PC-9 (cell line): ENCODE results near the gene TP53RK. TPM values are rescaled to one million over a fixed set of nuclear protein-coding genes. Genes with fewer than 3 reads are reported as not detected.

Source experiments
- BruUV-seq: library from RNA; stranded (reverse); fragments of 400-500 nt; replicated peaks from 2 replicates; lab custom pipeline; 2021; lab: Mats Ljungman, UMichigan
- CTCF ChIA-PET: fragments of 300-600 bp; sonication (Branson Sonifier 250); formaldehyde crosslinking; loops from one replicate; lab custom pipeline; 2022; ENCODE audit warnings: antibody characterized with exemption; lab: Charles Lee
- POLR2A ChIA-PET: fragments of 300-600 bp; sonication (Branson Sonifier 250); formaldehyde crosslinking; loops from one replicate; lab custom pipeline; 2022; ENCODE audit warnings: antibody characterized with exemption; ENCODE audit not compliant: unreplicated experiment; lab: Charles Lee
- DNase-seq, 2 experiments: peaks; one replicate each; pipeline versions ENCODE4 v3.0.0 to v3.0.0-alpha.2; 2015 to 2022; ENCODE audit warnings: mixed read lengths in 1 of 2
- H2AFZ ChIP-seq: fragments of 200-600 bp; sonication (generic); 2 replicates; pipeline ENCODE4 v1.8.1; 2017; ENCODE audit warnings: antibody characterized with exemption
- H3F3A ChIP-seq: fragments of 200-600 bp; sonication (generic); 2 replicates; pipeline ENCODE4 v1.8.1; 2017; ENCODE audit warnings: antibody characterized with exemption, mild to moderate bottlenecking, low read depth; ENCODE audit not compliant: insufficient read depth
- H3K27ac ChIP-seq: fragments of 200-600 bp; sonication (generic); 2 replicates; pipeline ENCODE4 v1.6.1; 2016; ENCODE audit warnings: mixed run types
- H3K27me3 ChIP-seq: fragments of 200-600 bp; sonication (generic); 2 replicates; pipeline ENCODE4 v1.6.1; 2016; ENCODE audit warnings: low read depth, mixed run types; ENCODE audit not compliant: insufficient read depth
- H3K36me3 ChIP-seq: fragments of 200-600 bp; sonication (generic); 2 replicates; pipeline ENCODE4 v1.6.1; 2016; ENCODE audit warnings: low read depth, mixed run types
- H3K4me1 ChIP-seq: fragments of 200-600 bp; sonication (generic); replicated peaks from 2 replicates; pipeline ENCODE4 v1.6.1; 2016; ENCODE audit warnings: mixed run types; ENCODE audit not compliant: insufficient read depth
- H3K4me2 ChIP-seq: fragments of 200-600 bp; sonication (generic); 2 replicates; pipeline ENCODE4 v1.6.1; 2017; ENCODE audit warnings: mixed run types
- H3K4me3 ChIP-seq: fragments of 200-600 bp; sonication (generic); 2 replicates; pipeline ENCODE4 v1.6.1; 2016; ENCODE audit warnings: mixed run types
- H3K79me2 ChIP-seq: fragments of 200-600 bp; sonication (generic); 2 replicates; pipeline ENCODE4 v1.6.1; 2017; ENCODE audit warnings: low read depth, mixed run types
- H3K9me2 ChIP-seq: fragments of 200-600 bp; sonication (generic); 2 replicates; pipeline ENCODE4 v1.8.1; 2017; ENCODE audit warnings: mild to moderate bottlenecking; ENCODE audit not compliant: insufficient read depth
- H3K9me3 ChIP-seq: fragments of 200-600 bp; sonication (generic); 2 replicates; pipeline ENCODE4 v1.8.1; 2016; ENCODE audit warnings: low read depth; ENCODE audit not compliant: insufficient read depth
- H4K20me1 ChIP-seq: fragments of 200-600 bp; sonication (generic); 2 replicates; pipeline ENCODE4 v1.8.1; 2017; ENCODE audit not compliant: insufficient read depth
- CTCF ChIP-seq: fragments of 200-600 bp; sonication (generic); conservative IDR thresholded peaks from 2 replicates; pipeline ENCODE4 v1.6.1; 2017; ENCODE audit warnings: mixed run types, antibody characterized with exemption, mild to moderate bottlenecking, moderate library complexity
- EZH2 ChIP-seq: fragments of 200-600 bp; sonication (generic); IDR thresholded peaks from 2 replicates; pipeline ENCODE4 v1.8.0; 2017; ENCODE audit warnings: antibody characterized with exemption, low read depth
- intact Hi-C: fragments of 100-400 bp; cut with micrococcal nuclease; formaldehyde crosslinking; loops from one replicate; pipeline ENCODE4 v1.10.0; 2022; ENCODE audit not compliant: unreplicated experiment
- total RNA-seq: library from RNA; stranded (reverse); gene quantifications from 2 replicates; pipeline ENCODE4 v1.2.3, GENCODE V29; 2021

TP53RK gene
- total RNA-seq, 1 experiment from 2014 or later, result 10.4 TPM

DNA sequence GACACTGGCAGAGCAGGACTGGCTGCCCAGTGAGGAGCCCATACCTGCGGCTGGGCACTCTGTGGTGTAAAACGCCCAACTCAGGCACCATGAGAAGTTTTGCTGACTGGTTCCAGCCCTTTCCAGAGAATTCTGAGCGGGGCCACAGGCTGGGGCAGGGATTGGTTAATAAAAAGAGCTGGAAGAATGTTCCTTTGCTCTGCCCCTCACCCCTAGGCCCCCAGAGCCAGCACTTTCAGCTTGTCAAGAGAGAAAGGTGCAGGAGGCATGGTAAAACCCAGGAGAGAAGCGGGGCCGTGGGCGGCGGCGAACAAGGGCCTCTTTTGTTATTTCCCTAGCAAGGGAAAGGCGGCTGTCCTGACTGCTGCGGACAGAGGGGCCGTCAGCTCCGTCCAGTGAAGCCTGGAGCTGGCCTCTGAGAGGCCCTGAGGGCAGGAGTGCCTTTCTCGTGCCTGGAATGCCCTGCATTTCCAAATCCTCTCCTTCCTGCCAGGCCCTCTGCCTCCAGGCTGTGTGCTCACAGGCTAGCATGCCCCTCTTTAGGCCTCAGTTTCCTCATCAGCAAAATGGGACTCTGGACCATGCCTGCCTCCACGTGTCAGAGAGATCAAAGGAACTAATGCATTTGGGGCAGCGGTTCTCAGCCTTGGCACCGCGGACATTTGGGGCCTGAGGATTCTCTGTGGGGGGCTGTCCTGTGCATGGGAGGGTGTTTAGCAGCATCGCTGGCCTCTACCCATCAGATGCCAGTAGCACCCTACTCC is 50.9 kb downstream of the TP53RK start:
- no peaks in the 10 kb centered on the region for H3K36me3 ChIP-seq
- intact Hi-C loops, result no loop called here
- TF ChIP-seq CTCF, result no peak
- no peak for TF ChIP-seq EZH2
- no peaks in the 10 kb centered on the region for H3K79me2 ChIP-seq
- no peak for DNase-seq
- no peak overlapping the region for H3K27ac ChIP-seq
- H3F3A ChIP-seq, result no peaks in the 10 kb centered on the region
- H3K4me1 ChIP-seq, result peaks cover 13% of the 10 kb centered on the region
- no peaks in the 10 kb centered on the region for H3K9me3 ChIP-seq
- no TSS peak for BruUV-seq
- no peaks in the 10 kb centered on the region for H3K9me2 ChIP-seq
- ChIA-PET CTCF (no interaction called here), POLR2A (no interaction called here)
- no peaks in the 10 kb centered on the region for H4K20me1 ChIP-seq
- no peak overlapping the region for H3K4me3 ChIP-seq
- H2AFZ ChIP-seq, result no peak overlapping the region
- no peaks in the 10 kb centered on the region for H3K27me3 ChIP-seq
- no peak overlapping the region for H3K4me2 ChIP-seq

DNA sequence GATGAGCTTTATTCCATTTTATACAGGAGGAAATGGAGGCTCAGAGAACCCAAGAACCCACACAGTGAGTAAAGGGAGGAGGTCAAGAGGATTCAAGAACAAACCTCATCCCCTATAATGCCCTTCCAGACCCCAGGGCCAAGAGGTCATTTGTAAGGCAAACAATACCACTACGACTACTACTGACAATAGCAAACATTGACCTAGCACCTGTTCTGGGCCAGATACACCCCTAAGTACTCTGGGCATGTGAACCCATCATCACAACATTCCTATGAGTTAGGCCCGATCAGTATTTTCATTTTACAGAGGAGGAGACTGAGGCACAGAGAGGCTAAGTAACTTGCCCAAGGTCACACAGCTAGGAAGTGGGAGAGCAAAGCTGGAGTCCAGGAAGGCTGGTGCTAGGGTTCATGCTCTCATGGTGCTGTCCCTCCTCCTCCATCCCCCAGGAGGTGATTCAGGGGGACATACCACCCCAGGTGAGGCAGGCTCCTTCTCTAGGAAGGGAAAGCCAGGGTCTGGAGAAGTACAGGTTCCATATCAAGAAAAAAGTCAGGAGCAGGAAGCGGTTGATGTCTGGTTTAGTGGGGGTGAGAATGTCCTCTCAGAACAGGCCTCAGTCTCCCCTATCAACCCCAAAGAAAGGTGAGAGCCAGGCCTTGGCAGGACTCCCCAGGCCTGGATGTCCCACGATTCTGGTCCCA is 51.7 kb downstream of the TP53RK start:
- TF ChIP-seq EZH2 (no peak), CTCF (no peak)
- Histone ChIP-seq H3K4me2 (no peak overlapping the region), H3K27me3 (no peaks in the 10 kb centered on the region), H2AFZ (no peak overlapping the region), H3K4me1 (peaks cover 13% of the 10 kb centered on the region), H3K79me2 (no peaks in the 10 kb centered on the region), H3F3A (no peaks in the 10 kb centered on the region), H3K9me2 (no peaks in the 10 kb centered on the region), H3K9me3 (no peaks in the 10 kb centered on the region), H3K27ac (no peak overlapping the region), H3K4me3 (no peak overlapping the region), H4K20me1 (no peaks in the 10 kb centered on the region), H3K36me3 (no peaks in the 10 kb centered on the region)
- POLR2A ChIA-PET, result interaction anchor here (0.6 kb wide), 1 partner anchor 13 kb away, joined by 3 read pairs; the partner anchor contains the start of gene SLC13A3
- BruUV-seq, result no TSS peak
- intact Hi-C loops, result no loop called here
- CTCF ChIA-PET, result no interaction called here
- DNase-seq, result no peak

DNA sequence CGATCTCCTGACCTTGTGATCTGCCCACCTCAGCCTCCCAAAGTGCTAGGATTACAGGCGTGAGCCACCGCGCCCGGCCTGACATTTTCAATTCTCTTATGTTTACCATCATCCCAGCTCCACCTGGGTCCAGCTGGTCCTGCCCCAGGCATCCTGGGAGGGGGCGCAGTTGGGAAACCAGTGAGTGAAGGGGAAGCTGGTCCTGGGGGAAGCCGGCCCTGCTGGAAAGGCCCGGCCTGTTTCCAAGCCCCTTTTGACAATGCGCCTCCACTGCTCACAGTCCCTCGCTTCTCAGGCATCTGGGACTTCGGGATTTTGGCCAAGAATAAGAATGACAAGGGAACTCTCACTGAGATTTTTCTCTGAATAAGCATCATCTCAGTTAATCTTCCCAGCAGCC is 52.2 kb downstream of the TP53RK start:
- Histone ChIP-seq H3K79me2 (no peaks in the 10 kb centered on the region), H3K9me3 (no peaks in the 10 kb centered on the region), H3K4me1 (peaks cover 13% of the 10 kb centered on the region), H4K20me1 (no peaks in the 10 kb centered on the region), H3F3A (no peaks in the 10 kb centered on the region), H3K4me3 (no peak overlapping the region), H3K9me2 (no peaks in the 10 kb centered on the region), H2AFZ (no peak overlapping the region), H3K4me2 (no peak overlapping the region), H3K36me3 (no peaks in the 10 kb centered on the region), H3K27ac (no peak overlapping the region), H3K27me3 (no peaks in the 10 kb centered on the region)
- DNase-seq, result no peak
- TF ChIP-seq EZH2, result no peak
- no peak for TF ChIP-seq CTCF
- intact Hi-C loops, result no loop called here
- ChIA-PET POLR2A (interaction anchor here (0.6 kb wide), 1 partner anchor 14 kb away, joined by 3 read pairs; the partner anchor contains the start of gene SLC13A3), CTCF (no interaction called here)
- no TSS peak for BruUV-seq
